ENCODE data around the gene TRIM37.

The TRIM37 gene

DNA sequence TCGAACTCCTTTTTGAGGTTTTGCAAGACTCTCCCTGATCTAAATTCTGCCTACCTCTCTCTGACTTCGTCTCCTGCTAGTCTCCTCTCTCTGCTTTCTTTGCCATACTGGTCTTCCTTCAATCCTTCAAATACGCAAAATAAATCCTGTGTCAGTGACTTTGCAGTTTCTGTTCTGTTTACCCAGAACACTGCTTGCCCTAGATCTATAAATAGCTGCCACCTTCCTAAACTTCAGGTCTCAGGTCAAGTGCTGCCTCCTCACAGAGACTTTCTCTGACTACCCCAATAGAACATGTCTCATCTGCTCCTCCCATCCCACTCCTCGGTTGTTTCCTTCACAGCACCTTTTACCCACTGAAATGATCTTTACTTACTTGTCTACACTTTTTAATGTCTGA, 78.9 kb downstream of the TRIM37 start:
- in situ Hi-C loops (cut with HindIII; ENCODE audit: low sequenced_read_pairs): no loop called here
- no peak overlapping the region for H3K4me3 ChIP-seq (ENCODE audit: low read depth, low read length)
- DNase-seq (ENCODE audit: low read depth, low spot score): no peak
- TF ChIP-seq, protein P1, sequence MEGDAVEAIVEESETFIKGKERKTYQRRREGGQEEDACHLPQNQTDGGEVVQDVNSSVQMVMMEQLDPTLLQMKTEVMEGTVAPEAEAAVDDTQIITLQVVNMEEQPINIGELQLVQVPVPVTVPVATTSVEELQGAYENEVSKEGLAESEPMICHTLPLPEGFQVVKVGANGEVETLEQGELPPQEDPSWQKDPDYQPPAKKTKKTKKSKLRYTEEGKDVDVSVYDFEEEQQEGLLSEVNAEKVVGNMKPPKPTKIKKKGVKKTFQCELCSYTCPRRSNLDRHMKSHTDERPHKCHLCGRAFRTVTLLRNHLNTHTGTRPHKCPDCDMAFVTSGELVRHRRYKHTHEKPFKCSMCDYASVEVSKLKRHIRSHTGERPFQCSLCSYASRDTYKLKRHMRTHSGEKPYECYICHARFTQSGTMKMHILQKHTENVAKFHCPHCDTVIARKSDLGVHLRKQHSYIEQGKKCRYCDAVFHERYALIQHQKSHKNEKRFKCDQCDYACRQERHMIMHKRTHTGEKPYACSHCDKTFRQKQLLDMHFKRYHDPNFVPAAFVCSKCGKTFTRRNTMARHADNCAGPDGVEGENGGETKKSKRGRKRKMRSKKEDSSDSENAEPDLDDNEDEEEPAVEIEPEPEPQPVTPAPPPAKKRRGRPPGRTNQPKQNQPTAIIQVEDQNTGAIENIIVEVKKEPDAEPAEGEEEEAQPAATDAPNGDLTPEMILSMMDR (IDR thresholded peaks at IDR 0.05; ENCODE audit: low read depth, low read length): no peak

DNA sequence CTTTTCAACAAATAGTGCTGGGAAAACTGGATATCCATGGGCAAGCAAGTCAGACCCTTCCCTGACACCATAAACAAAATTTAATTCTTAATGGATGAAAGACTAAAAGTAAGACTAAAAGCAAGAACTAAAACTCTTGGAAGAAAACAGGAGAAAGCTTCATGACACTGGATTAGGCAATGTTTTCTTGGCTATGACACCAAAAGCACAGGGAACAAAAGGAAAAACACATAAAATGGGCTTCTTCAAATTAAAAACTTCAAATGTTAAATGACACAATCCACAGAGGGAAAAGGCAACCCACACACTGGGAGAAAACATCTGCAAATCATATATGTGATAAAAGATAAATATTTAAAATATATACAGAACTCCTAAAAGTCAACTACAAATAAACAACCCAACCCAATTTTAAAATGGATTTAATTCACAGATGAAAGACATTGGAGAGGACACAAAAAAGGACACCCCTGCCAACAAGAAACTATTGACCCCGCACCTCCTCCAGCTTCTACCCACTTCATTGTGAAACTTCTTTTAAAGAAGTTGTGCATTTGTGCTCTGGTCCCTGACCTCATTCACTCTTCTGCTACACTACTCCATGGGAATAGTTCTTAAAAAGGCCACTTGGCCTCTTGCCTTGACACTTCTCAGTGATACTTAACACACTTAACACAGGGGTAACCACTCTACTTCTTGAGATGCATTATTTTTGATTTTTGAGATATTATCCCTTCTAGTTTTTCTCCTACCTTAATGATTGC, 80.3 kb downstream of the TRIM37 start:
- in situ Hi-C loops (cut with HindIII; ENCODE audit: low sequenced_read_pairs): no loop called here
- TF ChIP-seq, protein P1 (IDR thresholded peaks at IDR 0.05; ENCODE audit: low read depth, low read length): no peak
- DNase-seq (ENCODE audit: low read depth, low spot score): no peak
- no peak overlapping the region for H3K4me3 ChIP-seq (ENCODE audit: low read depth, low read length)

DNA sequence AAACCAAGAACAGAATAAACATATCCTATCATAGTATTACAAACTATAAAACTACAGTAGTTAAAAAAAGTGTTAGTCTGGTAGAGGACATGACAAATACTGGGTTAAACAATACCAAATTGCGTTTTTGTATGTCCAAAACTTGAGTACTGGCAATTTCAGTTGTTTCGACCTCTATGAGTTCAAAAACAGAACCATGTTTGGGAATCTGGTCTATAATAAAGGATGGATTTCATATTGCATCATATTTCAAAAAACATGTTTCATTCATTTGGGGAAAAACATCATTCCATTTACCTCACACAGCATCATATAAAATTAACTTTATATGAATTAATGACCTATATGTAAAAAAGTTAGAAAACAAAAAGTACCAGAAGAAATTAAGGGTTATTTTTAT, 81.8 kb downstream of the TRIM37 start:
- no peak overlapping the region for H3K4me3 ChIP-seq (ENCODE audit: low read depth, low read length)
- TF ChIP-seq, protein P1 (IDR thresholded peaks at IDR 0.05; ENCODE audit: low read depth, low read length): no peak
- DNase-seq (ENCODE audit: low read depth, low spot score): no peak
- in situ Hi-C loops (cut with HindIII; ENCODE audit: low sequenced_read_pairs): no loop called here

DNA sequence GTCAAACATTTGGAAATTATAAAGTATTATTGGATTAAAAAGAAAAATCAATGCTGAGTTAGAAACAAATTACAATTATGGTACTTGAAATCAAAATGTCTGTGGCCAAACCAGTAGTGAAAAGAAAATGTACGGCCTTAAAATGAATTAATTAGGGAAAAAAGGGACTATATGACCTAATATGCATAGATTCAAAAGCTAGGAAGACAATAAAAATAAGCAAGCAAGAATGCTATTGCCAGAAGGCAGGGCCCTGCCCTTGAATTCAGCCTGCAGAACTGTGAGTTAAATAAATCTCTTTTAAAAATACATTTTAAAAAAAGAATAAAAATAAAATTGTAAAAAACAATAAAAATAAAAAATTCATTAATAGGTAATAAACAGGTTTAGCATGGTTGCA, 88.7 kb downstream of the TRIM37 start:
- TF ChIP-seq, protein P1 (IDR thresholded peaks at IDR 0.05; ENCODE audit: low read depth, low read length): no peak
- no peak for DNase-seq (ENCODE audit: low read depth, low spot score)
- H3K4me3 ChIP-seq (ENCODE audit: low read depth, low read length): no peak overlapping the region
- in situ Hi-C loops (cut with HindIII; ENCODE audit: low sequenced_read_pairs): no loop called here

DNA sequence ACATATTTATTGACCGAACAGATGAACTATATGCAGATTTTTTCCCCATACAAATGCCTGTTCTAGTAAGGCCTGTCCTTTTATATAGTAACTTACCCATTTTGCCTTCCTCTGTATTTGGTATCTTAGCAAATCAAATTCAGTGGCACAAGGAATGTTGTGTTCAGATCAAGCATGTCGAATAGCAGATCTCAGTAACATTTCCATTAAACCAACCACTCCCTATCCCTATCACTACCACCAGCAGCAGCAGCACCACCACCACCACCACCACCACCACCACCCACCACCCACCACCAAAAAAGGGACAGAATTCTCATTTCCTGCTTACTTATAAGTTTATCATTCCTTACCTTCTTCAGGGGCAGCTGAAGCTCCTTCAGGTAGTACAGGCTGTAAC, 94.7 kb downstream of the TRIM37 start:
- no peak for DNase-seq (ENCODE audit: low read depth, low spot score)
- TF ChIP-seq, protein P1 (IDR thresholded peaks at IDR 0.05; ENCODE audit: low read depth, low read length): no peak
- in situ Hi-C loops (cut with HindIII; ENCODE audit: low sequenced_read_pairs): no loop called here
- no peak overlapping the region for H3K4me3 ChIP-seq (ENCODE audit: low read depth, low read length)

DNA sequence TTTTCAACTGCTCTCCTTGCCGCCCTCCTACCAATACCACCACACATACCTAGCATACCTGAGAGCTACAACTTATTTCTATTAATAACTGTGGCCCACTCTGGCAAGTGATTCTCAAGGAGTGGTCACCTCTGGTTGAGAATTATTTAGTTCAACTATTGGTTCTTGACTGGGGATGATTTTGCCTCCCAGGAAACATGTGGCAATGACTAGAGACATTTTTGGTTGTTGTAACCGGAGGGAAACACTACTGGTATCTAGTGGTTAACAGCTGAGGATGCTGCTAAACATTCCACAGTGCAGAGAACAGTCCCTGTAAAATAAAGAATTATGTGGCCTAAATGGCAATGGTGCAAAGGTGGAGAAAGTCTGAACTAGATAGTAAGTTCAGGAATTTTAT, 96.7 kb downstream of the TRIM37 start:
- DNase-seq (ENCODE audit: low read depth, low spot score): no peak
- in situ Hi-C loops (cut with HindIII; ENCODE audit: low sequenced_read_pairs): no loop called here
- no peak overlapping the region for H3K4me3 ChIP-seq (ENCODE audit: low read depth, low read length)
- TF ChIP-seq, protein P1 (IDR thresholded peaks at IDR 0.05; ENCODE audit: low read depth, low read length): no peak
